Right lobe of liver (tissue), 4 donors: ENCODE results near the gene ZNF546.

Experiments used
- CTCF ChIP-seq, 4 donors: fragments of 200-600 bp in 3 of 4; fragments of 450-650 bp in 1 of 4; IDR thresholded peaks; one replicate each; pipeline versions ENCODE4 v1.5.1 to v1.8.0; 2016 to 2022; ENCODE audit warnings: antibody characterized with exemption in 4 of 4, mild to moderate bottlenecking in 2 of 4
- POLR2A ChIP-seq: fragments of 450-650 bp; IDR thresholded peaks from one replicate; pipeline ENCODE4 v1.6.1; 2017; ENCODE audit warnings: antibody characterized with exemption, mild to moderate bottlenecking
- donor health status: DM: no; HTN: no; CAD: no.
- donor health status: DM: no; HTN: no; CAD: no.
- donor health status: DM: no; HTN: yes; CAD: no.

- TF ChIP-seq POLR2A: no peak
- TF ChIP-seq CTCF (IDR thresholded peaks at IDR 0.05): no peak
These were observed 60.3 kb downstream of the ZNF546 start for GRCh38 chr19:40057166-40057565.
